Activated CD4-positive, alpha-beta T cell treated with anti-CD3 and anti-CD28 coated beads, Interleukin-2, amount 10 ng/mL, durations not matched to agents 24 days and 14 days (primary cell): ENCODE results near the gene NAT8. TPM values are rescaled to one million over a fixed set of nuclear protein-coding genes. Genes with fewer than 3 reads are reported as not detected.
A peak's percentile ranks its signal among the peaks of the same experiment; 100 is the strongest.
"Not testable (repeated sequence)": the region's sequence is repeated elsewhere in the genome, so short reads cannot be mapped to it uniquely, and the experiment has no call there.

ENCODE experiments used
- DNase-seq: peaks from one replicate; pipeline ENCODE4 v3.0.0; 2022
- H3K27ac Mint-ChIP-seq: one replicate; pipeline ENCODE4 v1.8.0; 2022; ENCODE audit warnings: mild to moderate bottlenecking, mixed read lengths
- H3K27me3 Mint-ChIP-seq: one replicate; pipeline ENCODE4 v1.8.0; 2022; ENCODE audit warnings: mixed read lengths
- H3K36me3 Mint-ChIP-seq: one replicate; pipeline ENCODE4 v1.8.0; 2022; ENCODE audit warnings: low read depth, mild to moderate bottlenecking, mixed read lengths
- H3K4me1 Mint-ChIP-seq: one replicate; pipeline ENCODE4 v1.8.0; 2021; ENCODE audit warnings: mixed read lengths
- H3K4me3 Mint-ChIP-seq: one replicate; pipeline ENCODE4 v1.8.0; 2022; ENCODE audit warnings: mild to moderate bottlenecking, moderate library complexity, mixed read lengths
- H3K9me3 Mint-ChIP-seq: one replicate; pipeline ENCODE4 v1.8.0; 2021; ENCODE audit warnings: mixed read lengths
- intact Hi-C: fragments of 100-400 bp; cut with micrococcal nuclease; formaldehyde crosslinking; loops from one replicate; pipeline ENCODE4 v1.15.1; 2023
- total RNA-seq: library from RNA; stranded (reverse); gene quantifications from 2 replicates; pipeline ENCODE4 v1.2.3, GENCODE V29; 2022

Gene NAT8
- total RNA-seq, 1 donor from 2014 or later: not detected

- H3K27ac Mint-ChIP-seq, DNase-seq, H3K36me3 Mint-ChIP-seq, H3K9me3 Mint-ChIP-seq, H3K4me1 Mint-ChIP-seq, H3K4me3 Mint-ChIP-seq, intact Hi-C loops, H3K27me3 Mint-ChIP-seq: not testable (repeated sequence)
Measured at GRCh38 chr2:73619925-73620324, 22.3 kb downstream of the NAT8 start.

DNA sequence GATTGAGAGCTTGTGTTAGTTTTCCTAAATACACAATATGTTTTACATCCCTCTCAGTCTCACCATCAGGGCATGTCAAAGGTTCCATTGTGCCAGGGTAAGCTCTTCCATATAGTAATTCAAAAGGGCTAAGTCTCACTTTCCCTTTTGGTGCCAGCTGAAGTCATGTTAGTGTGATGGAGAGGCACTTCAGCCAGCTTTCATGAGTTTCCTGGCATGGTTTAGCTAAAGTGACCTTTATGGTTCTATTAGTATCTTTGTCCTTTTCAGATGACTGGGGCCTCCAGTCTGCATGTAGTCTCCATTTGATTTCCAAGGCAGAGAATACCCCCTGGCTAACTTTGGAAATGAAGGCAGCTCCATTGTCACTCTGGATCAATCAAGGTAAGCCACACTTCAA lies 27.2 kb downstream of the NAT8 start:
- Mint-ChIP-seq H3K27ac (no peak overlapping the region), H3K4me1 (peaks cover 5% of the 10 kb centered on the region), H3K36me3 (no peaks in the 10 kb centered on the region), H3K27me3 (peaks cover 6% of the 10 kb centered on the region), H3K4me3 (no peak overlapping the region), H3K9me3 (no peaks in the 10 kb centered on the region)
- DNase-seq: no peak
- intact Hi-C loops: no loop called here

GRCh38 chr2:73614105-73614504 lies 28.1 kb downstream of the NAT8 start:
- Mint-ChIP-seq H3K27me3 (peaks cover 6% of the 10 kb centered on the region), H3K27ac (no peak overlapping the region), H3K9me3 (no peaks in the 10 kb centered on the region), H3K4me1 (peaks cover 5% of the 10 kb centered on the region), H3K4me3 (no peak overlapping the region), H3K36me3 (no peaks in the 10 kb centered on the region)
- DNase-seq: peak; percentile 58
- intact Hi-C loops: no loop called here

- Mint-ChIP-seq H3K27ac (no peak overlapping the region), H3K27me3 (peaks cover 6% of the 10 kb centered on the region), H3K4me1 (peaks cover 5% of the 10 kb centered on the region), H3K9me3 (no peaks in the 10 kb centered on the region), H3K4me3 (no peak overlapping the region), H3K36me3 (no peaks in the 10 kb centered on the region)
- no peak for DNase-seq
- intact Hi-C loops: no loop called here
Measured at GRCh38 chr2:73611867-73612266, 30.4 kb downstream of the NAT8 start.

DNA sequence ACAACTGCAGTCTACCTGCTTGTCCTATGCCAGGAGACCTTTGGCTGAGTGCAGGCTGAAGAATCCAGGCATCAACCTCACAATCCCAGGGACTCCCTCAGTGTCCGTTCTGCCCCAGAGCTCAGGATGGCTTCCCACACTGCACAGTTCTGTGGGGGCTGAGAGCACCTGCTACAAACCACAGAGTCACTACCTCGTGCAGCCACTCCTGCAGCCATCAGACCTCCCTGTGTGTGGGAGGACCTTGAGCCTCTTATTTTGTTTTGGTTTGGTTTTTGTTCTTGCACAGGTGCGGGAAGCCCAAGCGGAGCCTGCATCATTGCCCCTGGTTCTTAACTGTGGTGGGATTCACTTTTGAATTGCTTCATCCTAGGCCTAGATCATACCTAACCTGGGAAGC lies 31.0 kb downstream of the NAT8 start:
- Mint-ChIP-seq H3K27ac (no peak overlapping the region), H3K4me1 (peaks cover 5% of the 10 kb centered on the region), H3K27me3 (peaks cover 6% of the 10 kb centered on the region), H3K36me3 (no peaks in the 10 kb centered on the region), H3K4me3 (no peak overlapping the region), H3K9me3 (no peaks in the 10 kb centered on the region)
- DNase-seq: no peak
- intact Hi-C loops: no loop called here

- no peak for DNase-seq
- Mint-ChIP-seq H3K27me3 (no peaks in the 10 kb centered on the region), H3K36me3 (no peaks in the 10 kb centered on the region), H3K27ac (no peak overlapping the region), H3K4me3 (no peak overlapping the region), H3K9me3 (no peaks in the 10 kb centered on the region), H3K4me1 (peaks cover 5% of the 10 kb centered on the region)
- intact Hi-C loops: no loop called here
Measured at GRCh38 chr2:73610111-73610510, 32.1 kb downstream of the NAT8 start.

- H3K4me3 Mint-ChIP-seq, intact Hi-C loops, H3K27ac Mint-ChIP-seq, H3K9me3 Mint-ChIP-seq, H3K27me3 Mint-ChIP-seq, DNase-seq, H3K4me1 Mint-ChIP-seq, H3K36me3 Mint-ChIP-seq: not testable (repeated sequence)
Measured at GRCh38 chr2:73604589-73604988, 37.6 kb downstream of the NAT8 start.

GRCh38 chr2:73603099-73603588 lies 39.1 kb downstream of the NAT8 start:
- H3K4me1 Mint-ChIP-seq, H3K36me3 Mint-ChIP-seq, intact Hi-C loops, H3K9me3 Mint-ChIP-seq, H3K27me3 Mint-ChIP-seq, H3K27ac Mint-ChIP-seq, H3K4me3 Mint-ChIP-seq: not testable (repeated sequence)
- peak; percentile 25 for DNase-seq

- H3K4me3 Mint-ChIP-seq: no peak overlapping the region
- H3K27ac Mint-ChIP-seq: no peak overlapping the region
- no peaks in the 10 kb centered on the region for H3K27me3 Mint-ChIP-seq
- DNase-seq: peak; percentile 42
- no peaks in the 10 kb centered on the region for H3K4me1 Mint-ChIP-seq
- intact Hi-C loops: no loop called here
- H3K9me3 Mint-ChIP-seq: no peaks in the 10 kb centered on the region
- peaks cover 3% of the 10 kb centered on the region for H3K36me3 Mint-ChIP-seq
Measured at GRCh38 chr2:73601780-73602179, 40.4 kb downstream of the NAT8 start.

DNA sequence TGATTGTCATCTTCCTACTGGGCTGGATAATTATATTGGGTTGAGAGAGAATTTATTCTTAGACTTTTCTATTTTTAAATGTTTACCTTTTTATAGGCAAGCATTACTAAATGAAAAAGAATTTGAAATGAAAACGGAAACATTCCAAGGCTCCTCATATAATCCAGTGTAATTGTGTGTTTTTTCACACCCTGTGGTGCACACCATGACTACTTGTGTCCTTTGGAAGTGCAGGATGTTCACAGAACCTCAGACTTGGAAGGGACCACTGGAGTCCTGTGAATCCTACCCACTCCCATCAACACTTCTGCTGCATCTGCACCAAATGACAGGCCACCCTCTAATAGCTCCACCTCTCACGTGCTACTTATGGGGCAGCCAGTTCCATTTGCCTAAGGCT lies 48.0 kb downstream of the NAT8 start:
- Mint-ChIP-seq H3K27me3 (no peaks in the 10 kb centered on the region), H3K27ac (no peak overlapping the region), H3K9me3 (no peaks in the 10 kb centered on the region), H3K36me3 (no peaks in the 10 kb centered on the region), H3K4me3 (no peak overlapping the region), H3K4me1 (no peaks in the 10 kb centered on the region)
- intact Hi-C loops: no loop called here
- DNase-seq: peak; percentile 24

GRCh38 chr2:73593680-73594079 lies 48.5 kb downstream of the NAT8 start:
- Mint-ChIP-seq H3K36me3 (no peaks in the 10 kb centered on the region), H3K4me3 (no peak overlapping the region), H3K4me1 (no peaks in the 10 kb centered on the region), H3K27me3 (no peaks in the 10 kb centered on the region), H3K27ac (no peak overlapping the region), H3K9me3 (no peaks in the 10 kb centered on the region)
- intact Hi-C loops: no loop called here
- DNase-seq: peak; percentile 30

Other genes starting within 250 kb of the NAT8 start
- gene TPRKB, start 94.9 kb upstream of the NAT8 start, total RNA-seq: 37.6 and 38.5 TPM in 2 replicates
- 38.1 and 39.5 TPM in 2 replicates for gene DUSP11, start 137.7 kb upstream of the NAT8 start, total RNA-seq
- 0.07 TPM in 1 of 2 replicates, not detected in the other for gene C2orf78, start 141.8 kb upstream of the NAT8 start, total RNA-seq
- gene STAMBP, start 186.5 kb upstream of the NAT8 start, total RNA-seq: 58.4 and 59.9 TPM in 2 replicates